ENCODE measurements around the gene LRRK1. TPM values are rescaled to one million over a fixed set of nuclear protein-coding genes. Genes with fewer than 3 reads are reported as not detected.

The LRRK1 gene
- total RNA-seq, 4 donors from 2014 or later: 2.6 to 36.6 (median 13.1) TPM

DNA sequence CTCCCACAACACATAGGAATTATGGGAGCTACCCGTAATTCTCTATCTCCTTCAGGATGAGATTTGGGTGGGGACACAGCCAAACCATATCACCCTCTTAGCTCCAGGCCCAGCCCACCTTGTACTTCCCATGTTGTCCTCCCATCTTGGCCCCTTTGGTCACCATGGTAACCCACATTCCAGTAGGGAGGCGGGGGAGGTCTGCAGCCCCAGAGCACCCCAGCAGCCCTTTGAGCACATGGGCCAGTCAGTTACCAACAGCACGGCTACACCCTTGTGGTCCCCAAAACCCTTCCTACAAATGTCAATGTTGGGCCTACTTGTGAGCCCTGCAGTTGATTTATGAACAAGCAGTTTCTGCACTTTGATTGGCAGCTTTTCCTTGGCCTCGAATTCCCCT is 84.5 kb downstream of the LRRK1 start:
- H3K4me1 ChIP-seq: no peaks in the 10 kb centered on the region
- H3K4me3 ChIP-seq: no peak overlapping the region
- no peaks in the 10 kb centered on the region for H3K36me3 ChIP-seq
- no peak for DNase-seq
- TF ChIP-seq, protein P1, sequence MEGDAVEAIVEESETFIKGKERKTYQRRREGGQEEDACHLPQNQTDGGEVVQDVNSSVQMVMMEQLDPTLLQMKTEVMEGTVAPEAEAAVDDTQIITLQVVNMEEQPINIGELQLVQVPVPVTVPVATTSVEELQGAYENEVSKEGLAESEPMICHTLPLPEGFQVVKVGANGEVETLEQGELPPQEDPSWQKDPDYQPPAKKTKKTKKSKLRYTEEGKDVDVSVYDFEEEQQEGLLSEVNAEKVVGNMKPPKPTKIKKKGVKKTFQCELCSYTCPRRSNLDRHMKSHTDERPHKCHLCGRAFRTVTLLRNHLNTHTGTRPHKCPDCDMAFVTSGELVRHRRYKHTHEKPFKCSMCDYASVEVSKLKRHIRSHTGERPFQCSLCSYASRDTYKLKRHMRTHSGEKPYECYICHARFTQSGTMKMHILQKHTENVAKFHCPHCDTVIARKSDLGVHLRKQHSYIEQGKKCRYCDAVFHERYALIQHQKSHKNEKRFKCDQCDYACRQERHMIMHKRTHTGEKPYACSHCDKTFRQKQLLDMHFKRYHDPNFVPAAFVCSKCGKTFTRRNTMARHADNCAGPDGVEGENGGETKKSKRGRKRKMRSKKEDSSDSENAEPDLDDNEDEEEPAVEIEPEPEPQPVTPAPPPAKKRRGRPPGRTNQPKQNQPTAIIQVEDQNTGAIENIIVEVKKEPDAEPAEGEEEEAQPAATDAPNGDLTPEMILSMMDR (IDR thresholded peaks at IDR 0.05): no peak
- no peak for TF ChIP-seq POLR2A (IDR thresholded peaks at IDR 0.05)
- no peak overlapping the region for H3K27ac ChIP-seq
- intact Hi-C loops (cut with DNase I; ENCODE audit: low total_unique reads): loop anchor here (10.0 kb wide), 1 partner anchor 379 kb away; no protein-coding TSS in a partner anchor
- H3K9me3 ChIP-seq: no peaks in the 10 kb centered on the region
- no peaks in the 10 kb centered on the region for H3K27me3 ChIP-seq

DNA sequence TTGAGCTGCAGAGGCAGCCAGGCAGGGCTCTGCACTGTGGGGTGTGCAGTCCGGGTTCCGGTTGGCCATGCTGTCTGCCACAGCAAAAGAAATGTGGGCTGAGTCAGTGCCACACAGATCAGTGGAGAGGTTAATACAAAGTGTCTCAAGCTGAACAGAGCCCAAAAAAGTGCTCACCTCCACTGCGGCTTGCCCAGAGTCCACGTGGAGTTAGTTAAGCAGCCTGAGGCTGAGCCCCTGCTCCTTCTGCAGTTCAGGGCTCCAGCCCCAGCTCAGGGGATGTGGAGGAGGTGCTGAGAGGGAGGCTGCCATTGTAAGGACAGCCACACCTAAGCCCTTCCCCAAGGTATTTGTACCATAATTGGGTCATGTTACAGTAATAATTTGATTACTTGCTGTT is 85.3 kb downstream of the LRRK1 start:
- no peaks in the 10 kb centered on the region for H3K9me3 ChIP-seq
- no peak for DNase-seq
- TF ChIP-seq, protein P1 (IDR thresholded peaks at IDR 0.05): no peak
- no peak for TF ChIP-seq POLR2A (IDR thresholded peaks at IDR 0.05)
- no peak overlapping the region for H3K4me3 ChIP-seq
- H3K4me1 ChIP-seq: no peaks in the 10 kb centered on the region
- intact Hi-C loops (cut with DNase I; ENCODE audit: low total_unique reads): loop anchor here (10.0 kb wide), 1 partner anchor 380 kb away; no protein-coding TSS in a partner anchor
- H3K27me3 ChIP-seq: no peaks in the 10 kb centered on the region
- H3K36me3 ChIP-seq: no peaks in the 10 kb centered on the region
- no peak overlapping the region for H3K27ac ChIP-seq

DNA sequence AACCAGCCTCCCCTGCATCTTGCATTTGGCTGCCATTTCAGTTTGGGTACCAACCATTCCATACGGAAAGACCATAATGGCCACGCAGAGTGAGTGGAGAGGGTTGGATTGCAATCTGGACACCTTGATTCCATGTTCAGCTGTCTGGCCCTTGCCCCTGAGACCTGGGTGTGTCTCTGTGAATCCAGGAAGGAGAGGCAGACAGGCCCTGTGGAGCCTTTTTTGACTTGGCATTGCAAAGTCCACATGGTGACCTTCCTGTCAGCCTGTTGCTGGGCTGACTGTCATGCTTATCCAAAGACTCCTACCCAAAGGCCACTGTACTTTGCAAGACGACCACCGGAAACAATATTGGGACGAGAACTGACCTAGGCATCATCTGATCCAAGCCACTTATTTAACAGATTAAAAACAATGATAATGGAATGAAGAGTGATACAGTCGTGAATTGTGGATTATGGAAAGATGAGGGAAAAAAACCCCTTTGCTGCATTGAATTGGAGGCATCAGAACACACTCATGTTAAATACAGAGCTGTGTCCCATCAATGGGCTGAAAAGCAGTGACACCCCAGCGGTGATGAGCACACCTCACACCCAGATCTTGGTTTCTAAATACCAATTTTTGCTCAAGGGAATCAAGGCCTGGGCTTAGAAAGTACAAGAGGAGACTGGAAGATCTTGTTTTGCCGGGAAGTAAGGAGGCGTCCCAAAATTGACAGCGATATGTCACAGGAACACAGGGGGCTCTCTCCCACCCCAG is 86.0 kb downstream of the LRRK1 start:
- no peaks in the 10 kb centered on the region for H3K36me3 ChIP-seq
- no peaks in the 10 kb centered on the region for H3K4me1 ChIP-seq
- TF ChIP-seq POLR2A (IDR thresholded peaks at IDR 0.05): no peak
- TF ChIP-seq, protein P1 (IDR thresholded peaks at IDR 0.05): no peak
- intact Hi-C loops (cut with DNase I; ENCODE audit: low total_unique reads): loop anchor here (5.0 to 10.0 kb wide), 2 partner anchors 88 to 380 kb away; partner anchors contain the start of gene LRRK1
- no peaks in the 10 kb centered on the region for H3K27me3 ChIP-seq
- no peak overlapping the region for H3K4me3 ChIP-seq
- H3K9me3 ChIP-seq: no peaks in the 10 kb centered on the region
- no peak for DNase-seq
- no peak overlapping the region for H3K27ac ChIP-seq

DNA sequence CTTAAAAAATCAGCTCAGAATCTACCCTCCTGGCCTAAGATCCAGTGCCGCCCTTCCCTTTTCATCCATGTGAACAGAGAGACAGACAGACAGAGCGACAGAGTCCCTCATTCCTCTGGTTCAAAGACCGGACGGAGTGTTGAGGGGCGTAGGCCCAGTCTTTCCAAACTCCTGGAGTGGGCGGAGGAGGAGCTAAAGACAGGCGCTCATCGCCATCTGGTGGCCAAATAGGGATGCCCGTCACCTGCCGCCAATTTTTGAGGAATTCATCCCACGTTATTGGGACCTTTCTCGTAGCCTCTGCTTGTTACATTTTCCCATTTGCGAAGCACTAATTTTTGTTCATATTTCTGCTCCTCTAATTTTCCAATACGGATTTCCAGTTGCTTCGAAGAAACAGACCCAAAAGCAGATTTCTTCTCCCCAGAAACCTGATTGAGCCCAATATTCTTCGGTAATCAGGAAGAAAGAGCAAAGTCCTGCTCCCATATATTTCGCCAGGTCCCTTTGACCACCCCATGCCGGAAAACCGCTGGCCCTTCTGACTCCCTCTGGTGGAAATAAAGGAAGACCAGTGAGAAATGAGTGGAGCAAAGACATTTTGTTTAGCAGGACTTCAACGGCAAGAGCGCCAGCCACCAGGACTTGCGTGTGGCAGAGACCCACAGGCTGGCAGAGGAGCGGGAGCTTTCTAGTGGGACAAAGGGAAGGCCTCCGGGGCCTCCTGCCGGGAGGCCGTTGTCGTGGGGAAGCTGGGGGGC is 88.0 kb downstream of the LRRK1 start:
- H3K4me3 ChIP-seq: no peak overlapping the region
- peak; percentile 81 to 83 for DNase-seq
- intact Hi-C loops (cut with DNase I; ENCODE audit: low total_unique reads): loop anchor here (5.0 to 10.0 kb wide), 2 partner anchors 90 to 382 kb away; partner anchors contain the start of gene LRRK1
- H3K27ac ChIP-seq: peak overlapping the region; percentile 15 to 55
- H3K27me3 ChIP-seq: no peaks in the 10 kb centered on the region
- no peaks in the 10 kb centered on the region for H3K9me3 ChIP-seq
- TF ChIP-seq, protein P1 (IDR thresholded peaks at IDR 0.05): peak; percentile 89 to 91 (median 90)
- TF ChIP-seq POLR2A (IDR thresholded peaks at IDR 0.05): no peak
- no peaks in the 10 kb centered on the region for H3K4me1 ChIP-seq
- no peaks in the 10 kb centered on the region for H3K36me3 ChIP-seq

Measured in uterus (tissue), 4 donors.